Liver (tissue), 9 donors: ENCODE data around the gene METTL25. TPM values are rescaled to one million over a fixed set of nuclear protein-coding genes. Genes with fewer than 3 reads are reported as not detected.

ENCODE experiments used
- DNase-seq: peaks from one replicate; pipeline ENCODE4 v3.0.0-alpha.2; 2017; ENCODE audit warnings: low spot score
- H3K27ac ChIP-seq, 2 donors: one replicate each; pipeline ENCODE4 v1.7.0; 2013; ENCODE audit warnings: inconsistent platforms in 2 of 2, low read length in 2 of 2, control low read depth in 1 of 2, low read depth in 1 of 2, mild to moderate bottlenecking in 1 of 2
- H3K27me3 ChIP-seq, 4 donors: one replicate each; pipeline versions ENCODE4 v1.6.1 to v1.7.0; 2013; ENCODE audit warnings: low read length in 3 of 4, inconsistent platforms in 1 of 4, mild to moderate bottlenecking in 1 of 4, moderate library complexity in 1 of 4; ENCODE audit not compliant: control insufficient read depth in 4 of 4, insufficient read depth in 4 of 4
- H3K36me3 ChIP-seq, 4 donors: one replicate each; pipeline versions ENCODE4 v1.6.1 to v1.7.0; 2013; ENCODE audit warnings: low read length in 3 of 4, mild to moderate bottlenecking in 3 of 4, low read depth in 1 of 4, moderate library complexity in 1 of 4; ENCODE audit not compliant: control insufficient read depth in 4 of 4, insufficient read depth in 3 of 4
- H3K4me1 ChIP-seq, 4 donors: one replicate each; pipeline versions ENCODE4 v1.6.1 to v1.7.0; 2013; ENCODE audit warnings: low read length in 3 of 4, mild to moderate bottlenecking in 3 of 4, moderate library complexity in 1 of 4; ENCODE audit not compliant: control insufficient read depth in 4 of 4, insufficient read depth in 4 of 4
- H3K4me3 ChIP-seq, 3 donors: one replicate each; pipeline versions ENCODE4 v1.6.1 to v1.7.0; 2013; ENCODE audit warnings: low read length in 3 of 3, control low read depth in 1 of 3, low read depth in 1 of 3, mild to moderate bottlenecking in 1 of 3
- H3K9ac ChIP-seq, 2 donors: one replicate each; pipeline ENCODE4 v1.7.0; 2013; ENCODE audit warnings: low read length in 2 of 2, mild to moderate bottlenecking in 2 of 2, moderate library complexity in 2 of 2, control low read depth in 1 of 2, low read depth in 1 of 2
- H3K9me3 ChIP-seq, 4 donors: one replicate each; pipeline versions ENCODE4 v1.6.1 to v1.7.0; 2013; ENCODE audit warnings: low read length in 3 of 4; ENCODE audit not compliant: control insufficient read depth in 4 of 4
- EGR1 ChIP-seq, 2 donors: IDR thresholded peaks; 2 replicates each; pipeline ENCODE4 v1.6.1; 2016 to 2018; ENCODE audit warnings: antibody characterized with exemption in 2 of 2, low read depth in 2 of 2
- FOXA1 ChIP-seq: IDR thresholded peaks from 2 replicates; pipeline ENCODE4 v1.6.1; 2016; ENCODE audit warnings: antibody characterized with exemption
- HNF4A ChIP-seq, 2 donors: conservative IDR thresholded peaks; 2 replicates each; pipeline ENCODE4 v1.6.1; 2016; ENCODE audit warnings: antibody characterized with exemption in 2 of 2, mild to moderate bottlenecking in 2 of 2
- HNF4G ChIP-seq: IDR thresholded peaks from 2 replicates; pipeline ENCODE4 v1.6.1; 2016; ENCODE audit warnings: antibody characterized with exemption
- JUND ChIP-seq, 2 donors: IDR thresholded peaks; 2 replicates each; pipeline ENCODE4 v1.6.1; 2016; ENCODE audit warnings: antibody characterized with exemption in 2 of 2
- NR2F2 ChIP-seq: IDR thresholded peaks from 2 replicates; pipeline ENCODE4 v1.6.1; 2016; ENCODE audit warnings: antibody characterized with exemption
- RAD21 ChIP-seq, 2 donors: IDR thresholded peaks; 2 replicates each; pipeline ENCODE4 v1.6.1; 2016; ENCODE audit warnings: antibody characterized with exemption in 2 of 2, mild to moderate bottlenecking in 2 of 2
- RXRA ChIP-seq, 2 donors: IDR thresholded peaks; 2 replicates each; pipeline ENCODE4 v1.6.1; 2017 to 2018; ENCODE audit warnings: antibody characterized with exemption in 2 of 2, mild to moderate bottlenecking in 1 of 2
- SP1 ChIP-seq: IDR thresholded peaks from 2 replicates; pipeline ENCODE4 v1.6.1; 2018; ENCODE audit warnings: antibody characterized with exemption, mild to moderate bottlenecking
- TAF1 ChIP-seq: conservative IDR thresholded peaks from 2 replicates; pipeline ENCODE4 v1.6.1; 2016; ENCODE audit warnings: antibody characterized with exemption, mild to moderate bottlenecking
- YY1 ChIP-seq: IDR thresholded peaks from 2 replicates; pipeline ENCODE4 v1.6.1; 2016; ENCODE audit warnings: antibody characterized with exemption, mild to moderate bottlenecking
- ZBTB33 ChIP-seq: IDR thresholded peaks from 2 replicates; pipeline ENCODE4 v1.6.1; 2016; ENCODE audit warnings: antibody characterized with exemption
- WGBS: extraction: QIAGEN DNeasy Blood & Tissue Kit; methylation state at CpG from one replicate; pipeline ENCODE4 v1.1.7; 2013; 5-methylcytosine and 5-hydroxymethylcytosine counted together
- polyA plus RNA-seq, 2 donors: library from polyadenylated mRNA; stranded (reverse) in 1 of 2; unstranded in 1 of 2; fragments of 200-250 nt in 1 of 2; fragments of >200 nt in 1 of 2; fragmentation: Nextera tagmentation in 1 of 2; extraction: Ambion mirVana in 1 of 2; gene quantifications; one replicate each; pipeline versions ENCODE4 v1.2.1 to v1.2.3, GENCODE V29; 2013 to 2015
- total RNA-seq, 2 donors: library from RNA; depleted of rRNA; stranded (reverse); fragments of >200 nt; gene quantifications; one replicate each; pipeline ENCODE4 v1.2.3, GENCODE V29; 2014
- TF ChIP-seq, protein P1 (sequence below): IDR thresholded peaks from 2 replicates; pipeline ENCODE4 v1.6.1; 2016; ENCODE audit warnings: antibody characterized with exemption, mild to moderate bottlenecking
- donor health status: healthy.
- donor health status: healthy.
- donor health status: healthy.
- donor health status: healthy.
- donor health status: healthy.

The METTL25 gene
- total and polyA plus RNA-seq, 4 donors, result 1.5 to 13.4 (median 9.6) TPM

DNA sequence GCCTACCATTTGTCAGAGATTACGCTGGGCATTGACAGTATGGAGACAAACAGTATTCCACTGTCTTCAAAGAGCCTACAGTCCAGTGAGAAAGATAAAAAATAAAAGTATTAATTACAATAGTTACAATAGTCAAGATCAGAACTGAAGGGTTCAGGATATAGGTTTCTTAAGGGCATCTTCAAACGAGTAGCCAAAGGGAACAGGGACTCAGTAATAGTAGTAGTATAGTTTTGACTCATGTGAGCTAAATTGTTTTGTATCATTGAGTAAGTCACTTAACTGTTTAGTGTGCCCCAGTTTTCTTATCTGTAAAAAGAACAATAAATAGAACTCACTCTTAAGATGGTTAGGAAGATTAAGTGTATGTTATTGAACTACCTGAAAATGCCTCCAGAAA is 123.6 kb downstream of the METTL25 start:
- TF ChIP-seq FOXA1 (no peak), HNF4G (no peak), EGR1 (IDR thresholded peaks at IDR 0.05; ENCODE audit: low read depth in 2 of 2) (no peak)
- no peak for DNase-seq
- Histone ChIP-seq H3K27me3 (no peaks in the 10 kb centered on the region), H3K4me1 (no peaks in the 10 kb centered on the region), H3K4me3 (no peak overlapping the region), H3K9me3 (peaks cover 0 to 3% (median 0%) of the 10 kb centered on the region in 4 donors), H3K27ac (no peak overlapping the region), H3K9ac (no peak overlapping the region), H3K36me3 (peaks cover 0 to under 1% (median 0%) of the 10 kb centered on the region in 4 donors)
- 87% methylated on average over 2 of the region's 2 CpGs for WGBS

- H3K4me3 ChIP-seq, result no peak overlapping the region
- H3K9me3 ChIP-seq, result peaks cover 0 to 3% (median 0%) of the 10 kb centered on the region in 4 donors
- no peak overlapping the region for H3K27ac ChIP-seq
- no peaks in the 10 kb centered on the region for H3K27me3 ChIP-seq
- no peak overlapping the region for H3K9ac ChIP-seq
- H3K4me1 ChIP-seq, result no peaks in the 10 kb centered on the region
- TF ChIP-seq HNF4A (conservative IDR thresholded peaks at IDR 0.05) (no peak), RAD21 (IDR thresholded peaks at IDR 0.05) (no peak), SP1 (no peak), YY1 (no peak), TAF1 (no peak), JUND (IDR thresholded peaks at IDR 0.05) (no peak), RXRA (IDR thresholded peaks at IDR 0.05) (no peak)
- TF ChIP-seq, protein P1, sequence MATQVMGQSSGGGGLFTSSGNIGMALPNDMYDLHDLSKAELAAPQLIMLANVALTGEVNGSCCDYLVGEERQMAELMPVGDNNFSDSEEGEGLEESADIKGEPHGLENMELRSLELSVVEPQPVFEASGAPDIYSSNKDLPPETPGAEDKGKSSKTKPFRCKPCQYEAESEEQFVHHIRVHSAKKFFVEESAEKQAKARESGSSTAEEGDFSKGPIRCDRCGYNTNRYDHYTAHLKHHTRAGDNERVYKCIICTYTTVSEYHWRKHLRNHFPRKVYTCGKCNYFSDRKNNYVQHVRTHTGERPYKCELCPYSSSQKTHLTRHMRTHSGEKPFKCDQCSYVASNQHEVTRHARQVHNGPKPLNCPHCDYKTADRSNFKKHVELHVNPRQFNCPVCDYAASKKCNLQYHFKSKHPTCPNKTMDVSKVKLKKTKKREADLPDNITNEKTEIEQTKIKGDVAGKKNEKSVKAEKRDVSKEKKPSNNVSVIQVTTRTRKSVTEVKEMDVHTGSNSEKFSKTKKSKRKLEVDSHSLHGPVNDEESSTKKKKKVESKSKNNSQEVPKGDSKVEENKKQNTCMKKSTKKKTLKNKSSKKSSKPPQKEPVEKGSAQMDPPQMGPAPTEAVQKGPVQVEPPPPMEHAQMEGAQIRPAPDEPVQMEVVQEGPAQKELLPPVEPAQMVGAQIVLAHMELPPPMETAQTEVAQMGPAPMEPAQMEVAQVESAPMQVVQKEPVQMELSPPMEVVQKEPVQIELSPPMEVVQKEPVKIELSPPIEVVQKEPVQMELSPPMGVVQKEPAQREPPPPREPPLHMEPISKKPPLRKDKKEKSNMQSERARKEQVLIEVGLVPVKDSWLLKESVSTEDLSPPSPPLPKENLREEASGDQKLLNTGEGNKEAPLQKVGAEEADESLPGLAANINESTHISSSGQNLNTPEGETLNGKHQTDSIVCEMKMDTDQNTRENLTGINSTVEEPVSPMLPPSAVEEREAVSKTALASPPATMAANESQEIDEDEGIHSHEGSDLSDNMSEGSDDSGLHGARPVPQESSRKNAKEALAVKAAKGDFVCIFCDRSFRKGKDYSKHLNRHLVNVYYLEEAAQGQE, result no peak
- 89% methylated on average over 2 of the region's 2 CpGs for WGBS
- no peak for DNase-seq
- H3K36me3 ChIP-seq, result no peaks in the 10 kb centered on the region
Observed at GRCh38 chr12:82486524-82487235, 128.4 kb downstream of the METTL25 start.

- Histone ChIP-seq H3K27ac (no peak overlapping the region), H3K9me3 (no peaks in the 10 kb centered on the region), H3K36me3 (no peaks in the 10 kb centered on the region), H3K4me1 (no peaks in the 10 kb centered on the region), H3K4me3 (no peak overlapping the region), H3K27me3 (no peaks in the 10 kb centered on the region), H3K9ac (no peak overlapping the region)
- DNase-seq, result no peak
- TF ChIP-seq NR2F2, result no peak
- no peak for TF ChIP-seq ZBTB33
- WGBS, result 63% methylated on average over 4 of the region's 4 CpGs
Observed at GRCh38 chr12:82504409-82504808, 146.1 kb downstream of the METTL25 start.
